Measurements from ENCODE around the gene MALAT1.
"Not testable (repeated sequence)": the region's sequence is repeated elsewhere in the genome, so short reads cannot be mapped to it uniquely, and the experiment has no call there.

The MALAT1 gene

DNA sequence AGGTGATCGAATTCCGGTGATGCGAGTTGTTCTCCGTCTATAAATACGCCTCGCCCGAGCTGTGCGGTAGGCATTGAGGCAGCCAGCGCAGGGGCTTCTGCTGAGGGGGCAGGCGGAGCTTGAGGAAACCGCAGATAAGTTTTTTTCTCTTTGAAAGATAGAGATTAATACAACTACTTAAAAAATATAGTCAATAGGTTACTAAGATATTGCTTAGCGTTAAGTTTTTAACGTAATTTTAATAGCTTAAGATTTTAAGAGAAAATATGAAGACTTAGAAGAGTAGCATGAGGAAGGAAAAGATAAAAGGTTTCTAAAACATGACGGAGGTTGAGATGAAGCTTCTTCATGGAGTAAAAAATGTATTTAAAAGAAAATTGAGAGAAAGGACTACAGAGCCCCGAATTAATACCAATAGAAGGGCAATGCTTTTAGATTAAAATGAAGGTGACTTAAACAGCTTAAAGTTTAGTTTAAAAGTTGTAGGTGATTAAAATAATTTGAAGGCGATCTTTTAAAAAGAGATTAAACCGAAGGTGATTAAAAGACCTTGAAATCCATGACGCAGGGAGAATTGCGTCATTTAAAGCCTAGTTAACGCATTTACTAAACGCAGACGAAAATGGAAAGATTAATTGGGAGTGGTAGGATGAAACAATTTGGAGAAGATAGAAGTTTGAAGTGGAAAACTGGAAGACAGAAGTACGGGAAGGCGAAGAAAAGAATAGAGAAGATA, at the start of gene MALAT1:
MALAT1 (plus strand) TSS at position 69 of the 736 bp plus-strand sequence.
- H3K27ac Mint-ChIP-seq: no peak within 1 kb of the TSS
- no peak within 1 kb of the TSS for H3K4me3 Mint-ChIP-seq
- ATAC-seq (no peak), DNase-seq (peak; percentile 94)
- no peaks in the 10 kb centered on the region for H3K27me3 Mint-ChIP-seq
- peaks cover 37% of the 10 kb centered on the region for H3K4me1 Mint-ChIP-seq
- peaks cover 1% of the 10 kb centered on the region for H3K36me3 Mint-ChIP-seq (ENCODE audit: low read depth)
- H3K9me3 Mint-ChIP-seq: no peaks in the 10 kb centered on the region

- DNase-seq; H3K27ac Mint-ChIP-seq; H3K9me3 Mint-ChIP-seq; H3K36me3 Mint-ChIP-seq (ENCODE audit: low read depth); H3K27me3 Mint-ChIP-seq; ATAC-seq; H3K4me3 Mint-ChIP-seq: not testable (repeated sequence)
- H3K4me1 Mint-ChIP-seq: peaks cover 42% of the 10 kb centered on the region
Observed at GRCh38 chr11:65451301-65451700, 47.5 kb upstream of the MALAT1 start.

- not testable (repeated sequence) for H3K36me3 Mint-ChIP-seq (ENCODE audit: low read depth); DNase-seq; H3K9me3 Mint-ChIP-seq; ATAC-seq; H3K4me3 Mint-ChIP-seq; H3K27me3 Mint-ChIP-seq
- Mint-ChIP-seq H3K27ac (peak overlapping the region; percentile 31), H3K4me1 (peaks cover 47% of the 10 kb centered on the region)
Observed at GRCh38 chr11:65452259-65452658, 46.6 kb upstream of the MALAT1 start.

DNA sequence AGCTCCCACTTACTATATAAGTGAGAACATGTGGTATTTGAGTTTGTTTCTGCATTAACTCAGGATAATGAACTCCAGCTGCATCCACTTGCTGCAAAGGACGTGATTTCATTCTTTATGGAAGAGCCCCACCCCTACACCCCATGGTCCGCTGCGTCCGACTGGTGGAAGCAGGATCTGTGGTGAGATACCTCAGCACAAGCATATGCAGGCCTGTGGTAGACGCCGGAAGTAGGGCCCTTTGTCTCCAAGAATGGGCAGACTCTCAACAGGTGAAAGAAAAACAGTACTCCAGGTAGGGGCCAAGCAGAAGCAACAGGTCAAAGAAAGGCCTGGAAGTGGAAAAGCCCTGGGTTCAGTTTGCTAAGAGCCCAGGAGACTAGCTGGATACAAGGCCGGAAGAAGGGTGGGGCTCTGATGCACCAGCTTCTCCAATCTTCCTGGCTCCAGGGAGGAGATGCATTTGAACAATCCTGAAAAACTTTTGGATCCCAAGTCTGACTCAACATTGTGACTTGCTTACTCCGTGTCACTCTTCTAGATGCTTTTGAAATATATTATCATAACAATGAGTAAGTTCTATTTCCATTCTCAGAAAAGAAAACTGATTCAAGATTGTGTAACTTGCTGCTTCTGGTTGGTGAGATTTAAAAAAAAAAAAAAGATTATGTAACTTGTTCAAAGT, 45.9 kb upstream of the MALAT1 start:
- no peaks in the 10 kb centered on the region for H3K27me3 Mint-ChIP-seq
- H3K9me3 Mint-ChIP-seq: no peaks in the 10 kb centered on the region
- DNase-seq (no peak), ATAC-seq (no peak)
- H3K4me3 Mint-ChIP-seq: peak overlapping the region; percentile 18
- no peaks in the 10 kb centered on the region for H3K36me3 Mint-ChIP-seq (ENCODE audit: low read depth)
- peak overlapping the region; percentile 33 for H3K27ac Mint-ChIP-seq
- H3K4me1 Mint-ChIP-seq: peaks cover 46% of the 10 kb centered on the region

GRCh38 chr11:65454311-65454695, 44.5 kb upstream of the MALAT1 start:
- Mint-ChIP-seq H3K36me3 (ENCODE audit: low read depth) (no peaks in the 10 kb centered on the region), H3K27ac (peak overlapping the region; percentile 90), H3K9me3 (no peaks in the 10 kb centered on the region), H3K4me3 (peak overlapping the region; percentile 90), H3K4me1 (peaks cover 38% of the 10 kb centered on the region), H3K27me3 (no peaks in the 10 kb centered on the region)
- no peak for ATAC-seq
- DNase-seq: no peak

DNA sequence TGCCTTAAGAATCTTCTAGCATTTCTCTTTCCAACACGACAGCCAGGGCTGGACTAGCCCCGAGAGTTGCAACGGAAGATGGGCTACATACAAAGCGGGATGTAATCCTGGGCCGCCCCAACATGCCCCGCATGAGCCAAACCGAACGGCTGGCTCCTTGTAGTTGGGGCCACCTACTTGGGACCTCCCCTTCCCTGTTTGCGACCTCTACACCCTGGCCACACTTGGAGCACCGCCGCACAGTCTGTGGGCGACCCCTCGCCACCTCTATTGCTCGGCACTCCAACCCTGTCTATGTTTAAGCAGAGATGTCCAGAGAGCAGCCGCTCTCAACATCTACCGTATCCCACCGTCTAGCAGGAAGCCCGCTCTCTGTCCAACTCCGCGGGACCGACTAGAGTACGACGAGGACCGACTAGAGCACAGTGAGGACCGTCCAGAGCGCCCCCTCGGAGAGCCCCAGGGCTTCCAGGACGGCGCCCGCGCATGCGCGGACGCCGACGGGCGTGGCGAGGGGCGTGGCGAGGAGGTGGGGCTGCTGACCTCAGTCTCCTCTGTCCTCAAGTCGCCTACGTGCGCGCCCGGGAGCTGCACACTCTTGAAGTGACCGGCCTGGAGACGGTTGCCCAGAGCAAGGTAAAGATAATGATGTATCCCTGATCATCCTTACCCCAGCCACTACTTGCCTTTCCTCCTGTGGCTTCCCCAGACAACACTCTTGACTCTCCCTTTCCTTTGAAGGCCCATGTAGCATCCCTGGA, 44.0 kb upstream of the MALAT1 start:
- peaks cover 42% of the 10 kb centered on the region for H3K4me1 Mint-ChIP-seq
- peak; percentile 92 for DNase-seq
- H3K27me3 Mint-ChIP-seq: no peaks in the 10 kb centered on the region
- peak; percentile 96 for ATAC-seq
- no peaks in the 10 kb centered on the region for H3K9me3 Mint-ChIP-seq
- no peaks in the 10 kb centered on the region for H3K36me3 Mint-ChIP-seq (ENCODE audit: low read depth)
- H3K27ac Mint-ChIP-seq: peak overlapping the region; percentile 90
- H3K4me3 Mint-ChIP-seq: peak overlapping the region; percentile 90

DNA sequence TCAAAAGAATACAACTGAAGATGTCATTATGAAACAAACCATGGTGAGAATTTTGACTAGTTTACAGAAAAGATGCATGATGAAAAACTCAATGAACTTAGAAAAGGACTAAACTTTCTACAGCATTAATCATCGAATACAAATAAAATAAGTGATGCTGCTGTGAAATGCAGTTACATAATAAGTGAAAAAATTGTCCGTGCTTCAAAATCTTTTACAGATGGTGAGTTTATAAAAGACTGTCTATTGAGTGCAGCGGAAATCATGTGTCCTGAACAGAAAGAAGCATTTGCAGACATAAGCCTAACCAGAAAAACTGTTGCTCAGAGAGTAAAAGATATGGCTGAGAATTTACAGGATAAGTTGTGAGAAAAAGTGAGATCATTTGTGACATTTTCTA, 42.4 kb upstream of the MALAT1 start:
- Mint-ChIP-seq H3K27ac (peak overlapping the region; percentile 40), H3K4me1 (peaks cover 44% of the 10 kb centered on the region), H3K4me3 (peak overlapping the region; percentile 90), H3K9me3 (no peaks in the 10 kb centered on the region), H3K27me3 (no peaks in the 10 kb centered on the region), H3K36me3 (ENCODE audit: low read depth) (no peaks in the 10 kb centered on the region)
- ATAC-seq (no peak), DNase-seq (no peak)

DNA sequence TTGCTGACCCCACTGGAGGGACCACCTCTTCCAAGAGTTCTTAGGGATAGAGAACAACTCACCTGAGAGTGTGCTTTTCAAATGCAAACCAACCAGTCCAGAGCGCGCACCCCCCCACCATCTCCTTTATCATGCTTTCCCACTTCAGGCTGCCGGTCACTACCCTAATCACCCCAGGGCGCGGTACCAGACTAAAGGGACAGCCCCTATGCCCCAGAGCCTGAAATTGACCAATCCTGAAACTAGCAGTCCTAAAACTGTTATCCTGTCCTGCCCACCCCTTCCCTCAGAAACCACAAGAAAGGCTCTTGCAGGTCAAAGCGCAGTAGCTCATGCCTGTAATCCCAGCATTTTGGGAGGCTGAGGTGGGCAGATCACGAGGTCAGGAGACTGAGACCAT, 39.3 kb upstream of the MALAT1 start:
- Mint-ChIP-seq H3K36me3 (ENCODE audit: low read depth) (no peaks in the 10 kb centered on the region), H3K27ac (no peak overlapping the region)
- no peak for ATAC-seq

GRCh38 chr11:65465471-65465870, 33.4 kb upstream of the MALAT1 start:
- H3K27me3 Mint-ChIP-seq; DNase-seq; ATAC-seq; H3K4me3 Mint-ChIP-seq; H3K27ac Mint-ChIP-seq; H3K9me3 Mint-ChIP-seq; H3K36me3 Mint-ChIP-seq (ENCODE audit: low read depth): not testable (repeated sequence)
- H3K4me1 Mint-ChIP-seq: peaks cover 12% of the 10 kb centered on the region

More for the DNA sequence above, 39.3 kb upstream of the MALAT1 start:
- Mint-ChIP-seq H3K4me1 (peaks cover 30% of the 10 kb centered on the region), H3K9me3 (no peaks in the 10 kb centered on the region), H3K27me3 (no peaks in the 10 kb centered on the region), H3K4me3 (no peak overlapping the region)
- DNase-seq: no peak

DNA sequence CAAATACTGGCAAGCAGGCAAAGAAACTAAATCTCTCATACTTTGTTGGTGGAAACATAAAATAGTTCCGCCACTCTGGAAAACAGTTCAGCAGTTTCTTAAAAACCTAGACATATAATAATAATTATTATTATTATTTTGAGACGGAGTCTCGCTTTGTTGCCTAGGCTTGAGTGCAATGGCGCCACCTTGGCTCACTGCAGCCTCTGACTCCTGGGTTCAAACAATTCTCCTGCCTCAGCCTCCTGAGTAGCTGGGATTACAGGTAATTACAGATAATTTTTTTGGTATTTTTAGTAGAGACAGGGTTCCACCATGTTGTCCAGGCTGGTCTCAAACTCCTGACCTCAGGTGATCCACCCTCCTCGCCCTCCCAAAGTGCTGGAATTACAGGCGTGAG, 31.5 kb upstream of the MALAT1 start:
- peaks cover 29% of the 10 kb centered on the region for H3K4me1 Mint-ChIP-seq
- not testable (repeated sequence) for H3K9me3 Mint-ChIP-seq; H3K27me3 Mint-ChIP-seq; H3K36me3 Mint-ChIP-seq (ENCODE audit: low read depth); DNase-seq; ATAC-seq; H3K4me3 Mint-ChIP-seq; H3K27ac Mint-ChIP-seq

- H3K4me3 Mint-ChIP-seq: peak overlapping the region; percentile 2
- H3K4me1 Mint-ChIP-seq: peaks cover 36% of the 10 kb centered on the region
- ATAC-seq (peak; percentile 37), DNase-seq (peak; percentile 73)
- H3K9me3 Mint-ChIP-seq: no peaks in the 10 kb centered on the region
- no peaks in the 10 kb centered on the region for H3K36me3 Mint-ChIP-seq (ENCODE audit: low read depth)
- no peaks in the 10 kb centered on the region for H3K27me3 Mint-ChIP-seq
- H3K27ac Mint-ChIP-seq: no peak overlapping the region
Observed at GRCh38 chr11:65468874-65469333, 29.9 kb upstream of the MALAT1 start.

- Mint-ChIP-seq H3K36me3 (ENCODE audit: low read depth) (no peaks in the 10 kb centered on the region), H3K27ac (peak overlapping the region; percentile 57), H3K4me3 (no peak overlapping the region), H3K9me3 (no peaks in the 10 kb centered on the region), H3K4me1 (peaks cover 42% of the 10 kb centered on the region), H3K27me3 (no peaks in the 10 kb centered on the region)
- no peak for ATAC-seq
- no peak for DNase-seq
Observed at GRCh38 chr11:65470433-65471049, 28.3 kb upstream of the MALAT1 start.

GRCh38 chr11:65471447-65471891, 27.4 kb upstream of the MALAT1 start:
- DNase-seq (peak; percentile 52), ATAC-seq (peak; percentile 35)
- Mint-ChIP-seq H3K27ac (peak overlapping the region; percentile 98), H3K27me3 (no peaks in the 10 kb centered on the region), H3K4me1 (peaks cover 47% of the 10 kb centered on the region), H3K36me3 (ENCODE audit: low read depth) (peaks cover 4% of the 10 kb centered on the region), H3K4me3 (peak overlapping the region; percentile 69), H3K9me3 (no peaks in the 10 kb centered on the region)

DNA sequence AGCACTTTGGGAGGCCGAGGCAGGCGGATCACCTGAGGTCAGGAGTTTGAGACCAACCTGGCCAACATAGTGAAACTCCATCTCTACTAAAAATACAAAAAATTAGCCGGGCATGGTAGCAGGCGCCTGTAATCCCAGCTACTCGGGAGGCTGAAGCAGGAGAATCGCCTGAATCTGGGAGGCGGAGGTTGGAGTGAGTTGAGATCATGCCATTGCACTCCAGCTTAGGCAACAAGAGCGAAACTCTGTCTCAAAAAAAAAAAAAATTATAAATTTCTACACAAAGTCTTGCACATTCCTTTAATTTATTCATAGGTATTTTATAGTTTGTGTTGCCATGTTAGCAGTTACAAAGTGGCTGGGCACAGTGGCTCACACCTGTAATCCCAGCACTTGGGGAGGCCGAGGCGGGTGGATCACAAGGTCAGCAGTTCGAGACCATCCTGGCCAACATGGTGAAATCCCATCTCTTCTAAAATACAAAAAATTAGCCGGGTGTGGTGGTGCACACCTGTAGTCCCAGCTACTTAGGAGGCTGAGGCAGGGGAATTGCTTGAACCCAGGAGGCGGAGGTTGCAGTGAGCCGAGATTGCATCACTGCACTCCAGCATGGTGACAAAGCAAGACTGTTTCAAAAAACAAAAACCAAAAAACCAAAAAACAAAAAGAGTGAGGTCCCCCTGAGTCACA, 26.1 kb upstream of the MALAT1 start:
- H3K27me3 Mint-ChIP-seq; H3K9me3 Mint-ChIP-seq; H3K36me3 Mint-ChIP-seq (ENCODE audit: low read depth); DNase-seq; ATAC-seq: not testable (repeated sequence)
- Mint-ChIP-seq H3K4me3 (peak overlapping the region; percentile 69), H3K4me1 (peaks cover 53% of the 10 kb centered on the region), H3K27ac (peak overlapping the region; percentile 98)

Data from activated naive CD8-positive, alpha-beta T cell treated with anti-CD3 and anti-CD28 coated beads, Interleukin-2, amount 50 U/mL, for 24 hours (primary cell).